Liver (tissue), 9 donors: ENCODE measurements around the gene LIPC. TPM values are rescaled to one million over a fixed set of nuclear protein-coding genes. Genes with fewer than 3 reads are reported as not detected.

ENCODE experiments used
- DNase-seq: peaks from one replicate; pipeline ENCODE4 v3.0.0-alpha.2; 2017; ENCODE audit warnings: low spot score
- H3K27ac ChIP-seq, 2 donors: one replicate each; pipeline ENCODE4 v1.7.0; 2013; ENCODE audit warnings: inconsistent platforms in 2 of 2, low read length in 2 of 2, control low read depth in 1 of 2, low read depth in 1 of 2, mild to moderate bottlenecking in 1 of 2
- H3K27me3 ChIP-seq, 4 donors: one replicate each; pipeline versions ENCODE4 v1.6.1 to v1.7.0; 2013; ENCODE audit warnings: low read length in 3 of 4, inconsistent platforms in 1 of 4, mild to moderate bottlenecking in 1 of 4, moderate library complexity in 1 of 4; ENCODE audit not compliant: control insufficient read depth in 4 of 4, insufficient read depth in 4 of 4
- H3K36me3 ChIP-seq, 4 donors: one replicate each; pipeline versions ENCODE4 v1.6.1 to v1.7.0; 2013; ENCODE audit warnings: low read length in 3 of 4, mild to moderate bottlenecking in 3 of 4, low read depth in 1 of 4, moderate library complexity in 1 of 4; ENCODE audit not compliant: control insufficient read depth in 4 of 4, insufficient read depth in 3 of 4
- H3K4me1 ChIP-seq, 4 donors: one replicate each; pipeline versions ENCODE4 v1.6.1 to v1.7.0; 2013; ENCODE audit warnings: low read length in 3 of 4, mild to moderate bottlenecking in 3 of 4, moderate library complexity in 1 of 4; ENCODE audit not compliant: control insufficient read depth in 4 of 4, insufficient read depth in 4 of 4
- H3K4me3 ChIP-seq, 3 donors: one replicate each; pipeline versions ENCODE4 v1.6.1 to v1.7.0; 2013; ENCODE audit warnings: low read length in 3 of 3, control low read depth in 1 of 3, low read depth in 1 of 3, mild to moderate bottlenecking in 1 of 3
- H3K9ac ChIP-seq, 2 donors: one replicate each; pipeline ENCODE4 v1.7.0; 2013; ENCODE audit warnings: low read length in 2 of 2, mild to moderate bottlenecking in 2 of 2, moderate library complexity in 2 of 2, control low read depth in 1 of 2, low read depth in 1 of 2
- H3K9me3 ChIP-seq, 4 donors: one replicate each; pipeline versions ENCODE4 v1.6.1 to v1.7.0; 2013; ENCODE audit warnings: low read length in 3 of 4; ENCODE audit not compliant: control insufficient read depth in 4 of 4
- EGR1 ChIP-seq, 2 donors: IDR thresholded peaks; 2 replicates each; pipeline ENCODE4 v1.6.1; 2016 to 2018; ENCODE audit warnings: antibody characterized with exemption in 2 of 2, low read depth in 2 of 2
- FOXA1 ChIP-seq: IDR thresholded peaks from 2 replicates; pipeline ENCODE4 v1.6.1; 2016; ENCODE audit warnings: antibody characterized with exemption
- FOXA2 ChIP-seq: IDR thresholded peaks from 2 replicates; pipeline ENCODE4 v1.6.1; 2016; ENCODE audit warnings: antibody characterized with exemption
- GABPA ChIP-seq, 2 donors: IDR thresholded peaks in 1 of 2; conservative IDR thresholded peaks in 1 of 2; 2 replicates each; pipeline ENCODE4 v1.6.1; 2016; ENCODE audit warnings: antibody characterized with exemption in 2 of 2, mild to moderate bottlenecking in 1 of 2, moderate library complexity in 1 of 2
- HNF4A ChIP-seq, 2 donors: conservative IDR thresholded peaks; 2 replicates each; pipeline ENCODE4 v1.6.1; 2016; ENCODE audit warnings: antibody characterized with exemption in 2 of 2, mild to moderate bottlenecking in 2 of 2
- HNF4G ChIP-seq: IDR thresholded peaks from 2 replicates; pipeline ENCODE4 v1.6.1; 2016; ENCODE audit warnings: antibody characterized with exemption
- JUND ChIP-seq, 2 donors: IDR thresholded peaks; 2 replicates each; pipeline ENCODE4 v1.6.1; 2016; ENCODE audit warnings: antibody characterized with exemption in 2 of 2
- NR2F2 ChIP-seq: IDR thresholded peaks from 2 replicates; pipeline ENCODE4 v1.6.1; 2016; ENCODE audit warnings: antibody characterized with exemption
- RAD21 ChIP-seq, 2 donors: IDR thresholded peaks; 2 replicates each; pipeline ENCODE4 v1.6.1; 2016; ENCODE audit warnings: antibody characterized with exemption in 2 of 2, mild to moderate bottlenecking in 2 of 2
- RXRA ChIP-seq, 2 donors: IDR thresholded peaks; 2 replicates each; pipeline ENCODE4 v1.6.1; 2017 to 2018; ENCODE audit warnings: antibody characterized with exemption in 2 of 2, mild to moderate bottlenecking in 1 of 2
- SP1 ChIP-seq: IDR thresholded peaks from 2 replicates; pipeline ENCODE4 v1.6.1; 2018; ENCODE audit warnings: antibody characterized with exemption, mild to moderate bottlenecking
- TAF1 ChIP-seq: conservative IDR thresholded peaks from 2 replicates; pipeline ENCODE4 v1.6.1; 2016; ENCODE audit warnings: antibody characterized with exemption, mild to moderate bottlenecking
- YY1 ChIP-seq: IDR thresholded peaks from 2 replicates; pipeline ENCODE4 v1.6.1; 2016; ENCODE audit warnings: antibody characterized with exemption, mild to moderate bottlenecking
- WGBS: extraction: QIAGEN DNeasy Blood & Tissue Kit; methylation state at CpG from one replicate; pipeline ENCODE4 v1.1.7; 2013; 5-methylcytosine and 5-hydroxymethylcytosine counted together
- polyA plus RNA-seq, 2 donors: library from polyadenylated mRNA; stranded (reverse) in 1 of 2; unstranded in 1 of 2; fragments of 200-250 nt in 1 of 2; fragments of >200 nt in 1 of 2; fragmentation: Nextera tagmentation in 1 of 2; extraction: Ambion mirVana in 1 of 2; gene quantifications; one replicate each; pipeline versions ENCODE4 v1.2.1 to v1.2.3, GENCODE V29; 2013 to 2015
- total RNA-seq, 2 donors: library from RNA; depleted of rRNA; stranded (reverse); fragments of >200 nt; gene quantifications; one replicate each; pipeline ENCODE4 v1.2.3, GENCODE V29; 2014
- TF ChIP-seq, protein P1 (sequence below): fragments of 150-350 bp; IDR thresholded peaks from 2 replicates; pipeline ENCODE4 v1.5.1; 2017; ENCODE audit warnings: improper control_type of control experiment, low read depth, low read length; ENCODE audit not compliant: missing input control
- TF ChIP-seq, protein P2 (sequence below): IDR thresholded peaks from 2 replicates; pipeline ENCODE4 v1.6.1; 2016; ENCODE audit warnings: antibody characterized with exemption
- TF ChIP-seq, protein P3 (sequence below): IDR thresholded peaks from 2 replicates; pipeline ENCODE4 v1.6.1; 2016; ENCODE audit warnings: antibody characterized with exemption, mild to moderate bottlenecking
- TF ChIP-seq, protein P4 (sequence below): IDR thresholded peaks from 2 replicates; pipeline ENCODE4 v1.6.1; 2016; ENCODE audit warnings: antibody characterized with exemption
- TF ChIP-seq, protein P5 (sequence below): IDR thresholded peaks from 2 replicates; pipeline ENCODE4 v1.6.1; 2016; ENCODE audit warnings: antibody characterized with exemption
- donor health status: healthy.
- donor health status: healthy.
- donor health status: healthy.
- donor health status: healthy.
- donor health status: healthy.

LIPC gene
- total and polyA plus RNA-seq, 4 donors = 60.1 to 268 (median 131) TPM

DNA sequence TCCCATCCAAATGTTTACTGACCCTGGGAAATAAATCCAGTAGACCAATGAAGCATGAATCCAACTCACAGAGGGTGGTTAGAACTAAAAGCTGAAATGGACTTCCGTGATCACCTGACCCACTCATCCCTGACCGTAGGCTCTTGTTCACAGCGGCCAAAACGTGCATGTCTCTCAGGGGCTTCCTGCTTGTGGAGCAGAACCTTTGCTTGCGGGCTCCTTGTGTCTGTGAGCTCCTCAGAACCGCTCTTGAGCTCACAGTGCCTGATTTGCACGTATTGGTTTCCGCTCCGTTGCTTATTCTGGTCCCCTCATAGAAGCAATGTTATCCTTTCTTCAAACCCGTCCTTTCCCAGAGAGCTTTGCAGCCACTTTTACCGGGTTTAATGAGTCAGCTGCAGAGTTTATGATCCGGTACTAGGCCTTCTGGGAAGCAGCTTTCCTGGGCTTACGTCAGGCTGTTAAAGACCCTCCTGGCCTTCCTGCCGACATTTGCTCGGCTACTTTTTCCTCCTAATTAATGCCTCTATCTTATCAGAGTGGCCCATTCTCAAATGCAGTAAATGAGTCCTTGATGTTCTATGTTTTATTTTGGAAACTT lies 35.4 kb downstream of the LIPC start:
- 45% methylated on average over 15 of the region's 15 CpGs for WGBS
- Histone ChIP-seq H3K9me3 (no peaks in the 10 kb centered on the region), H3K27me3 (no peaks in the 10 kb centered on the region), H3K36me3 (no peaks in the 10 kb centered on the region), H3K4me1 (peaks cover 11 to 59% (median 38%) of the 10 kb centered on the region in 4 donors), H3K27ac (peak overlapping the region; percentile 74 to 85), H3K9ac (peak overlapping the region in 1 of 2 donors; percentile 4), H3K4me3 (peak overlapping the region in 2 of 3 donors; percentile 41 to 43)
- no peak for TF ChIP-seq EGR1 (IDR thresholded peaks at IDR 0.05; ENCODE audit: low read depth in 2 of 2)
- TF ChIP-seq YY1 = peak; percentile 7
- no peak for TF ChIP-seq HNF4G
- TF ChIP-seq RAD21 (IDR thresholded peaks at IDR 0.05) = peak in 1 of 2 donors; percentile 57
- peak; percentile 8 to 17 for TF ChIP-seq RXRA (IDR thresholded peaks at IDR 0.05)
- peak in 1 of 2 donors; percentile 59 for TF ChIP-seq HNF4A (conservative IDR thresholded peaks at IDR 0.05)
- TF ChIP-seq JUND (IDR thresholded peaks at IDR 0.05) = peak in 1 of 2 donors; percentile 18
- DNase-seq = no peak

DNA sequence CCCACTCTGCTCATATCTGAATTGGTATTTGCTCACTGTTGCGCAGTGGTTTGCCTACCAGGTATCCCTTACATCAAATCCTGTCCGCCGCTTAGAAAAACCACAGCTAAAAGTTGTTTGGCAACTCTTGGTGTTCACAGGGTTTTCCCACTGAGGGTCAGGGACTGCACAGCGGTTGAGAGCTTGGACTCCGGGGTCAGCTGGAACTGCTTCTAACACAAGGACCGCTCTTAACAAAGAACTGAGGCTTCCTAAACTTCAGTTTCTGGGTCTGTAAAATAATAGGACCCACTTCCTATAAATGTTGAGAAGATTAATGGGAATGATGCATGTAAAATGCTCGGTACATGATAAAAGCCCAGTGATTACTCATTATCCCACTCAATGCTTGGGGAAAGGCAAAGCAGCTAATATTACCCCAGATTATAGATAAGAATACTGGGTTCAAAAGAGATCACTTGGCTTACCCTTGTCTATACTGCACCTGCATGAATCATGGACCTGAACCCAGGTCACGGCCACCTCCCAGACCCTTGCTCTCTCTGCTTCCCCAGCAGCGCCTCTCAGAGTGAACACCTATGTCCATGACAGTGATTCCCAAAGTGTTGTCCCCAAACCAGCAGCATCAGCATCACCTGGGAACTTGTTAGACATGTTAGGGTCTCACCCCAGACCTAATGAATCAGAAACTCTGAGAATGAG lies 36.1 kb downstream of the LIPC start:
- Histone ChIP-seq H3K27me3 (no peaks in the 10 kb centered on the region), H3K4me1 (peaks cover 12 to 58% (median 38%) of the 10 kb centered on the region in 4 donors), H3K27ac (peak overlapping the region; percentile 74 to 85), H3K9me3 (no peaks in the 10 kb centered on the region), H3K36me3 (no peaks in the 10 kb centered on the region), H3K4me3 (no peak overlapping the region), H3K9ac (peak overlapping the region in 1 of 2 donors; percentile 64)
- DNase-seq = peak; percentile 46
- 38% methylated on average over 9 of the region's 9 CpGs for WGBS
- peak in 1 of 2 donors; percentile 53 for TF ChIP-seq JUND (IDR thresholded peaks at IDR 0.05)
- peak; percentile 46 for TF ChIP-seq FOXA2
- TF ChIP-seq, protein P1, sequence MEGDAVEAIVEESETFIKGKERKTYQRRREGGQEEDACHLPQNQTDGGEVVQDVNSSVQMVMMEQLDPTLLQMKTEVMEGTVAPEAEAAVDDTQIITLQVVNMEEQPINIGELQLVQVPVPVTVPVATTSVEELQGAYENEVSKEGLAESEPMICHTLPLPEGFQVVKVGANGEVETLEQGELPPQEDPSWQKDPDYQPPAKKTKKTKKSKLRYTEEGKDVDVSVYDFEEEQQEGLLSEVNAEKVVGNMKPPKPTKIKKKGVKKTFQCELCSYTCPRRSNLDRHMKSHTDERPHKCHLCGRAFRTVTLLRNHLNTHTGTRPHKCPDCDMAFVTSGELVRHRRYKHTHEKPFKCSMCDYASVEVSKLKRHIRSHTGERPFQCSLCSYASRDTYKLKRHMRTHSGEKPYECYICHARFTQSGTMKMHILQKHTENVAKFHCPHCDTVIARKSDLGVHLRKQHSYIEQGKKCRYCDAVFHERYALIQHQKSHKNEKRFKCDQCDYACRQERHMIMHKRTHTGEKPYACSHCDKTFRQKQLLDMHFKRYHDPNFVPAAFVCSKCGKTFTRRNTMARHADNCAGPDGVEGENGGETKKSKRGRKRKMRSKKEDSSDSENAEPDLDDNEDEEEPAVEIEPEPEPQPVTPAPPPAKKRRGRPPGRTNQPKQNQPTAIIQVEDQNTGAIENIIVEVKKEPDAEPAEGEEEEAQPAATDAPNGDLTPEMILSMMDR = no peak
- TF ChIP-seq HNF4A (conservative IDR thresholded peaks at IDR 0.05) = peak; percentile 96 to 97
- TF ChIP-seq GABPA (IDR thresholded peaks at IDR 0.05 in 1 of 2, conservative IDR thresholded peaks at IDR 0.05 in 1 of 2) = peak in 1 of 2 donors; percentile 46
- peak; percentile 58 for TF ChIP-seq FOXA1
- TF ChIP-seq EGR1 (IDR thresholded peaks at IDR 0.05; ENCODE audit: low read depth in 2 of 2) = peak in 1 of 2 donors; percentile 34
- peak; percentile 76 for TF ChIP-seq NR2F2
- TF ChIP-seq RAD21 (IDR thresholded peaks at IDR 0.05) = peak; percentile 57 to 67
- TF ChIP-seq HNF4G = peak; percentile 54
- TF ChIP-seq, protein P2, sequence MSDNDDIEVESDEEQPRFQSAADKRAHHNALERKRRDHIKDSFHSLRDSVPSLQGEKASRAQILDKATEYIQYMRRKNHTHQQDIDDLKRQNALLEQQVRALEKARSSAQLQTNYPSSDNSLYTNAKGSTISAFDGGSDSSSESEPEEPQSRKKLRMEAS = peak; percentile 70
- no peak for TF ChIP-seq TAF1
- peak; percentile 59 for TF ChIP-seq YY1
- TF ChIP-seq, protein P3, sequence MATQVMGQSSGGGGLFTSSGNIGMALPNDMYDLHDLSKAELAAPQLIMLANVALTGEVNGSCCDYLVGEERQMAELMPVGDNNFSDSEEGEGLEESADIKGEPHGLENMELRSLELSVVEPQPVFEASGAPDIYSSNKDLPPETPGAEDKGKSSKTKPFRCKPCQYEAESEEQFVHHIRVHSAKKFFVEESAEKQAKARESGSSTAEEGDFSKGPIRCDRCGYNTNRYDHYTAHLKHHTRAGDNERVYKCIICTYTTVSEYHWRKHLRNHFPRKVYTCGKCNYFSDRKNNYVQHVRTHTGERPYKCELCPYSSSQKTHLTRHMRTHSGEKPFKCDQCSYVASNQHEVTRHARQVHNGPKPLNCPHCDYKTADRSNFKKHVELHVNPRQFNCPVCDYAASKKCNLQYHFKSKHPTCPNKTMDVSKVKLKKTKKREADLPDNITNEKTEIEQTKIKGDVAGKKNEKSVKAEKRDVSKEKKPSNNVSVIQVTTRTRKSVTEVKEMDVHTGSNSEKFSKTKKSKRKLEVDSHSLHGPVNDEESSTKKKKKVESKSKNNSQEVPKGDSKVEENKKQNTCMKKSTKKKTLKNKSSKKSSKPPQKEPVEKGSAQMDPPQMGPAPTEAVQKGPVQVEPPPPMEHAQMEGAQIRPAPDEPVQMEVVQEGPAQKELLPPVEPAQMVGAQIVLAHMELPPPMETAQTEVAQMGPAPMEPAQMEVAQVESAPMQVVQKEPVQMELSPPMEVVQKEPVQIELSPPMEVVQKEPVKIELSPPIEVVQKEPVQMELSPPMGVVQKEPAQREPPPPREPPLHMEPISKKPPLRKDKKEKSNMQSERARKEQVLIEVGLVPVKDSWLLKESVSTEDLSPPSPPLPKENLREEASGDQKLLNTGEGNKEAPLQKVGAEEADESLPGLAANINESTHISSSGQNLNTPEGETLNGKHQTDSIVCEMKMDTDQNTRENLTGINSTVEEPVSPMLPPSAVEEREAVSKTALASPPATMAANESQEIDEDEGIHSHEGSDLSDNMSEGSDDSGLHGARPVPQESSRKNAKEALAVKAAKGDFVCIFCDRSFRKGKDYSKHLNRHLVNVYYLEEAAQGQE = peak; percentile 45
- peak; percentile 89 for TF ChIP-seq SP1
- TF ChIP-seq, protein P4, sequence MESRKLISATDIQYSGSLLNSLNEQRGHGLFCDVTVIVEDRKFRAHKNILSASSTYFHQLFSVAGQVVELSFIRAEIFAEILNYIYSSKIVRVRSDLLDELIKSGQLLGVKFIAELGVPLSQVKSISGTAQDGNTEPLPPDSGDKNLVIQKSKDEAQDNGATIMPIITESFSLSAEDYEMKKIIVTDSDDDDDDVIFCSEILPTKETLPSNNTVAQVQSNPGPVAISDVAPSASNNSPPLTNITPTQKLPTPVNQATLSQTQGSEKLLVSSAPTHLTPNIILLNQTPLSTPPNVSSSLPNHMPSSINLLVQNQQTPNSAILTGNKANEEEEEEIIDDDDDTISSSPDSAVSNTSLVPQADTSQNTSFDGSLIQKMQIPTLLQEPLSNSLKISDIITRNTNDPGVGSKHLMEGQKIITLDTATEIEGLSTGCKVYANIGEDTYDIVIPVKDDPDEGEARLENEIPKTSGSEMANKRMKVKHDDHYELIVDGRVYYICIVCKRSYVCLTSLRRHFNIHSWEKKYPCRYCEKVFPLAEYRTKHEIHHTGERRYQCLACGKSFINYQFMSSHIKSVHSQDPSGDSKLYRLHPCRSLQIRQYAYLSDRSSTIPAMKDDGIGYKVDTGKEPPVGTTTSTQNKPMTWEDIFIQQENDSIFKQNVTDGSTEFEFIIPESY = peak; percentile 88
- TF ChIP-seq RXRA (IDR thresholded peaks at IDR 0.05) = peak; percentile 94 to 95
- TF ChIP-seq, protein P5, sequence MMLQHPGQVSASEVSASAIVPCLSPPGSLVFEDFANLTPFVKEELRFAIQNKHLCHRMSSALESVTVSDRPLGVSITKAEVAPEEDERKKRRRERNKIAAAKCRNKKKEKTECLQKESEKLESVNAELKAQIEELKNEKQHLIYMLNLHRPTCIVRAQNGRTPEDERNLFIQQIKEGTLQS = peak; percentile 52
